Rectal smooth muscle tissue (tissue), 1 donor: ENCODE data around the gene PLPPR1.
"Not testable (repeated sequence)": the region's sequence is repeated elsewhere in the genome, so short reads cannot be mapped to it uniquely, and the experiment has no call there.

Experiments used
- H3K27ac ChIP-seq: one replicate; pipeline ENCODE4 v1.7.0; 2013; ENCODE audit warnings: low read depth, low read length, inconsistent platforms
- H3K27me3 ChIP-seq: one replicate; pipeline ENCODE4 v1.7.0; 2013; ENCODE audit warnings: low read length; ENCODE audit not compliant: control insufficient read depth, insufficient read depth
- H3K36me3 ChIP-seq: one replicate; pipeline ENCODE4 v1.7.0; 2013; ENCODE audit warnings: low read length; ENCODE audit not compliant: control insufficient read depth, insufficient read depth
- H3K4me1 ChIP-seq: one replicate; pipeline ENCODE4 v1.7.0; 2013; ENCODE audit warnings: low read length; ENCODE audit not compliant: control insufficient read depth, insufficient read depth
- H3K4me3 ChIP-seq: one replicate; pipeline ENCODE4 v1.7.0; 2013; ENCODE audit warnings: low read length
- H3K9ac ChIP-seq: one replicate; pipeline ENCODE4 v1.7.0; 2013; ENCODE audit warnings: low read length

Gene PLPPR1

GRCh38 chr9:101097210-101097609 is 68.7 kb downstream of the PLPPR1 start:
- H3K9ac ChIP-seq: no peak overlapping the region
- H3K4me1 ChIP-seq: no peaks in the 10 kb centered on the region
- H3K36me3 ChIP-seq: no peaks in the 10 kb centered on the region
- no peak overlapping the region for H3K4me3 ChIP-seq
- H3K27me3 ChIP-seq: no peaks in the 10 kb centered on the region
- H3K27ac ChIP-seq: no peak overlapping the region

GRCh38 chr9:101098392-101098791 is 69.9 kb downstream of the PLPPR1 start:
- no peak overlapping the region for H3K4me3 ChIP-seq
- no peak overlapping the region for H3K9ac ChIP-seq
- no peak overlapping the region for H3K27ac ChIP-seq
- no peaks in the 10 kb centered on the region for H3K27me3 ChIP-seq
- H3K4me1 ChIP-seq: no peaks in the 10 kb centered on the region
- no peaks in the 10 kb centered on the region for H3K36me3 ChIP-seq

GRCh38 chr9:101114317-101114716 is 85.8 kb downstream of the PLPPR1 start:
- no peaks in the 10 kb centered on the region for H3K4me1 ChIP-seq
- H3K36me3 ChIP-seq: no peaks in the 10 kb centered on the region
- no peak overlapping the region for H3K4me3 ChIP-seq
- H3K27me3 ChIP-seq: no peaks in the 10 kb centered on the region
- no peak overlapping the region for H3K9ac ChIP-seq
- H3K27ac ChIP-seq: no peak overlapping the region

- no peaks in the 10 kb centered on the region for H3K27me3 ChIP-seq
- H3K27ac ChIP-seq: no peak overlapping the region
- no peak overlapping the region for H3K9ac ChIP-seq
- H3K4me3 ChIP-seq: no peak overlapping the region
- H3K36me3 ChIP-seq: no peaks in the 10 kb centered on the region
- H3K4me1 ChIP-seq: no peaks in the 10 kb centered on the region
Observed at GRCh38 chr9:101115102-101115501, 86.6 kb downstream of the PLPPR1 start.

- Histone ChIP-seq H3K27ac (no peak overlapping the region), H3K9ac (no peak overlapping the region), H3K4me1 (no peaks in the 10 kb centered on the region), H3K4me3 (no peak overlapping the region), H3K36me3 (no peaks in the 10 kb centered on the region), H3K27me3 (no peaks in the 10 kb centered on the region)
Observed at GRCh38 chr9:101117161-101117560, 88.6 kb downstream of the PLPPR1 start.

- Histone ChIP-seq H3K36me3 (no peaks in the 10 kb centered on the region), H3K9ac (no peak overlapping the region), H3K27ac (no peak overlapping the region), H3K27me3 (no peaks in the 10 kb centered on the region), H3K4me3 (no peak overlapping the region), H3K4me1 (no peaks in the 10 kb centered on the region)
Observed at GRCh38 chr9:101119206-101119819, 90.8 kb downstream of the PLPPR1 start.

- Histone ChIP-seq H3K27me3 (no peaks in the 10 kb centered on the region), H3K9ac (no peak overlapping the region), H3K27ac (no peak overlapping the region), H3K4me3 (no peak overlapping the region), H3K36me3 (no peaks in the 10 kb centered on the region), H3K4me1 (no peaks in the 10 kb centered on the region)
Observed at GRCh38 chr9:101121836-101122399, 93.4 kb downstream of the PLPPR1 start.

GRCh38 chr9:101126556-101126955 is 98.0 kb downstream of the PLPPR1 start:
- no peak overlapping the region for H3K9ac ChIP-seq
- no peak overlapping the region for H3K27ac ChIP-seq
- no peaks in the 10 kb centered on the region for H3K27me3 ChIP-seq
- no peak overlapping the region for H3K4me3 ChIP-seq
- H3K36me3 ChIP-seq: no peaks in the 10 kb centered on the region
- H3K4me1 ChIP-seq: no peaks in the 10 kb centered on the region

GRCh38 chr9:101127369-101127768 is 98.8 kb downstream of the PLPPR1 start:
- H3K27ac ChIP-seq, H3K9ac ChIP-seq, H3K4me1 ChIP-seq, H3K36me3 ChIP-seq, H3K4me3 ChIP-seq, H3K27me3 ChIP-seq: not testable (repeated sequence)

GRCh38 chr9:101128623-101129022 is 100.1 kb downstream of the PLPPR1 start:
- Histone ChIP-seq H3K27ac (no peak overlapping the region), H3K36me3 (no peaks in the 10 kb centered on the region), H3K4me3 (no peak overlapping the region), H3K4me1 (no peaks in the 10 kb centered on the region), H3K9ac (no peak overlapping the region), H3K27me3 (no peaks in the 10 kb centered on the region)

GRCh38 chr9:101130054-101130453 is 101.5 kb downstream of the PLPPR1 start:
- Histone ChIP-seq H3K27ac (no peak overlapping the region), H3K9ac (no peak overlapping the region), H3K36me3 (no peaks in the 10 kb centered on the region), H3K27me3 (no peaks in the 10 kb centered on the region), H3K4me3 (no peak overlapping the region), H3K4me1 (no peaks in the 10 kb centered on the region)

GRCh38 chr9:101131326-101131725 is 102.8 kb downstream of the PLPPR1 start:
- H3K4me1 ChIP-seq: no peaks in the 10 kb centered on the region
- H3K27ac ChIP-seq: no peak overlapping the region
- H3K4me3 ChIP-seq: no peak overlapping the region
- no peaks in the 10 kb centered on the region for H3K36me3 ChIP-seq
- no peak overlapping the region for H3K9ac ChIP-seq
- no peaks in the 10 kb centered on the region for H3K27me3 ChIP-seq

- no peak overlapping the region for H3K27ac ChIP-seq
- H3K27me3 ChIP-seq: no peaks in the 10 kb centered on the region
- no peak overlapping the region for H3K9ac ChIP-seq
- no peak overlapping the region for H3K4me3 ChIP-seq
- H3K36me3 ChIP-seq: no peaks in the 10 kb centered on the region
- no peaks in the 10 kb centered on the region for H3K4me1 ChIP-seq
Observed at GRCh38 chr9:101132801-101133200, 104.3 kb downstream of the PLPPR1 start.
